PC-9 (cell line): ENCODE data around the gene ACBD4.

Experiments used
- EZH2 ChIP-seq: fragments of 200-600 bp; sonication (generic); IDR thresholded peaks from 2 replicates; pipeline ENCODE4 v1.8.0; 2017; ENCODE audit warnings: antibody characterized with exemption, low read depth
- TF ChIP-seq, protein P1 (sequence below): fragments of 200-600 bp; sonication (generic); conservative IDR thresholded peaks from 2 replicates; pipeline ENCODE4 v1.6.1; 2017; ENCODE audit warnings: mixed run types, antibody characterized with exemption, mild to moderate bottlenecking, moderate library complexity

DNA sequence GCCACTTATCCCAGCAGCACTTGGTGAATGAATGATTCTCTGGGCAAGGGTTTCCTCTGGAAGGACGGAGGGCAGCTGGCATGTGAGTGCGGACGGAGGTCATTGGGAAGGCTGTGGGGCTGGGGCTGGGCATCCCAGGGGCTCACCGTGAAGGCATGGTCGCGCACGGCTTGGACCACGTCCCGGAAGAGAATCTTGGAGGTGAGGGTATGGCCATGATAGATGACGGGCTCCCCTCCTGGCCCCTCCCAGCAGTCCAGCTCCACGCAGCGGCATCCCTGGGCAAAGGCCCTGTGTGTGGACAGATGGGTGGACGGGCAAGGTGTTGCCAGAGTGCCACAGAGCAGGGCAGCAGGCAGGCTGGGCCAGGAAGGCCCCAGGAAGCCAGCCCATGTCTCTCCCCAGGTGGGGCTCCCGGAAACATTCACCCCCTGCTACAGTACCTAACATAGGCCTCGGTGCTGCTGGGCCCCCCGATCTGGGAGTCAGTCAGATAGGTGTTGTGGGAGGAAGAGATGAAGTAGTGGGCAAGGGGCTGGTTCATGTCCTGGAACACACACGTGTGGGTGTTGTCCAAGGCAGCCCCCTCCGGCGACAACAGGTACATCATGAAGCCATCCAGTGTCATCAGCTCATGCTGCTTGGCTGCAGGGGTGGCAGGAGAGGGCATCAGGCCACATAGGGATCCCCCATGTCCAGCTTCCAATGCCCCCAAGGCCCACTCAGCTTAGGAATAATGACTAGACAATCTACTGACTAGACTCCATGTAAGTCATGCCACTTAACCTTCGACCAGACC lies 17.4 kb upstream of the ACBD4 start:
- TF ChIP-seq, protein P1, sequence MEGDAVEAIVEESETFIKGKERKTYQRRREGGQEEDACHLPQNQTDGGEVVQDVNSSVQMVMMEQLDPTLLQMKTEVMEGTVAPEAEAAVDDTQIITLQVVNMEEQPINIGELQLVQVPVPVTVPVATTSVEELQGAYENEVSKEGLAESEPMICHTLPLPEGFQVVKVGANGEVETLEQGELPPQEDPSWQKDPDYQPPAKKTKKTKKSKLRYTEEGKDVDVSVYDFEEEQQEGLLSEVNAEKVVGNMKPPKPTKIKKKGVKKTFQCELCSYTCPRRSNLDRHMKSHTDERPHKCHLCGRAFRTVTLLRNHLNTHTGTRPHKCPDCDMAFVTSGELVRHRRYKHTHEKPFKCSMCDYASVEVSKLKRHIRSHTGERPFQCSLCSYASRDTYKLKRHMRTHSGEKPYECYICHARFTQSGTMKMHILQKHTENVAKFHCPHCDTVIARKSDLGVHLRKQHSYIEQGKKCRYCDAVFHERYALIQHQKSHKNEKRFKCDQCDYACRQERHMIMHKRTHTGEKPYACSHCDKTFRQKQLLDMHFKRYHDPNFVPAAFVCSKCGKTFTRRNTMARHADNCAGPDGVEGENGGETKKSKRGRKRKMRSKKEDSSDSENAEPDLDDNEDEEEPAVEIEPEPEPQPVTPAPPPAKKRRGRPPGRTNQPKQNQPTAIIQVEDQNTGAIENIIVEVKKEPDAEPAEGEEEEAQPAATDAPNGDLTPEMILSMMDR, result no peak
- no peak for TF ChIP-seq EZH2
